ENCODE data around the gene ZNF48.

Gene ZNF48

GRCh38 chr16:30444231-30445148 lies 49.3 kb downstream of the ZNF48 start:
- DNase-seq: no peak

- no peak for DNase-seq
Measured at GRCh38 chr16:30445149-30445407, 49.9 kb downstream of the ZNF48 start.

GRCh38 chr16:30445408-30446202 lies 50.4 kb downstream of the ZNF48 start, which contains the start of gene SEPHS2:
TSS of gene SEPHS2 (minus strand) at chr16:30445874. CDS start at chr16:30445727, 147 bp downstream.
- peak; percentile 97 for DNase-seq

GRCh38 chr16:30446203-30446595 lies 51.0 kb downstream of the ZNF48 start:
- DNase-seq: no peak

GRCh38 chr16:30447512-30448226 lies 52.4 kb downstream of the ZNF48 start:
- DNase-seq: no peak

GRCh38 chr16:30449116-30449435 lies 53.9 kb downstream of the ZNF48 start:
- DNase-seq: no peak

All from KG1 (cell line).